Activated CD8-positive, alpha-beta memory T cell treated with anti-CD3 and anti-CD28 coated beads, Interleukin-2, amount 50 U/mL, for 1 hour (primary cell): ENCODE measurements around the gene CEMIP.
"Not testable (repeated sequence)": the region's sequence is repeated elsewhere in the genome, so short reads cannot be mapped to it uniquely, and the experiment has no call there.

Source experiments
- DNase-seq: peaks from one replicate; pipeline ENCODE4 v3.0.0-alpha.2; 2020; ENCODE audit errors: extremely low read depth

Gene CEMIP

GRCh38 chr15:80953953-80954778 is 175.0 kb downstream of the CEMIP start:
- no peak for DNase-seq

- not testable (repeated sequence) for DNase-seq
Observed at GRCh38 chr15:80955571-80956452, 176.6 kb downstream of the CEMIP start.

DNA sequence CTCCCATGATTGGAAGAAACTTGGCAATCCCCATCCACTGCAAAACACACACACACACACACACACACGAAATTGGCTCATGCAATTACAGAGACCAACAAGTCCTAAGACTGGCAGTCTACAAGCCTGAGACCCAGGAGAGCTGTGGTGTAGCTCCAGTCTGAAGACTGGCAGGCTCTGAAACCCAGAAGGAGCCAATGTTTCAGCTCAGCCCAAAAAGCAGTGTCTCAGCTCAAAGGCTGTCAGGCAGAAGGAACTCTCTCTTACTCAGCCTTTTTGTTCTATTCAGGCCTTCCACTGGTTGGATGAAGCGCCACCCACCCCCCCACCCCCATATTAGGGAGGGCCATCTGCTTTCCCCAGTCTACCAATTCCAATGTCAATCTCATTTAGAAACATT is 178.4 kb downstream of the CEMIP start:
- DNase-seq, result no peak

DNA sequence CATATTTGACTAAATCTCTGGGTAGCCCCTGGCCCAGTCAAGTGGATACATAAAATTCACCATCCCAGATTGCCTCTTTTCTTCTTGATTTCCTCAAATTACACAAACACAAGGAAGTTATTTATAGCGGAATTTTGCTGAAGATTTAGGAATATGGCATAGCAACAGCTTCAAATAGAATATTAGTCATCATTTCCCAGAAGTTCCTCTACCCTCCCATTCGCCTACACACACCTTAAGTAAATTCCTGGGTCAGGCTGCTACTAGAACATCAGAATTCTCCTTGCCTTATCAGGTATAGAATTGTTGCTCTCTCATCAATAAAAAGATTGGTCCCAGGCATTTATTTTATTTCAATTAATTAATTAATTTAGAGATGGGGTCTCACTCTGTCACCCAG is 178.8 kb downstream of the CEMIP start:
- DNase-seq, result no peak

DNA sequence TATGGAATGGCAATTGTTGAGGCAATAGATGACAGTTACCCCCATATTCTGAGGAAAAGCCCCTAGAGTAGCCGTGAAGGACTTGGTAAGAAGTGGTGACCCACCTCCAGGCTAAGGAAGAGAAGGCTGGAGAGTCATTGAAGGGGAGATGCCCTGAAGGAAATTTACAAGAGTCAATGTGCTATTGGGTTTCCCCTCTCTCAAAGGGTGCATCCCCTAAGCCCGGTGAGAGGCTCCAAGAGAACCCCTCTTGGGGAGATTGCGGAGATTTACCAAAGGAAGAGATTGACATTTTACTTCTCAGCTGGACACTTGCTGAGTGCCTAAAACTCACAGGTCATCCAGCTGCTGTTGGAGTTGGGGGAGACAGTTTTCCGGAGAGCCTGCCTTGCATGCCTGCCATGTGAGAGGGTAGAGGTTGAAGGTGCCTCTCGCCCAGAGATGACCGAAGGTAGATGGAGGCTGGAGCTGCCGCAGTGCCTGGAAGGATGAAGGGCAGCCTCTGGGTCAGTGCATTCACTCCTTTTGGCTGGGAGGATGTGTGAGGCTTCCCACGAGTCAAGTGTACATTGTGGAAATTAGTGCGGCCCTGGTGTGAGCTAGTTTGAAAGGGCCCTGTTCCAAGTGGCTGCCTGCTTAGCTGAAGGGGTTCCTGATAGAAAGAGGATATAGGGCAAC is 179.8 kb downstream of the CEMIP start:
- DNase-seq, result no peak

GRCh38 chr15:80965454-80965853 is 186.3 kb downstream of the CEMIP start:
- not testable (repeated sequence) for DNase-seq

DNA sequence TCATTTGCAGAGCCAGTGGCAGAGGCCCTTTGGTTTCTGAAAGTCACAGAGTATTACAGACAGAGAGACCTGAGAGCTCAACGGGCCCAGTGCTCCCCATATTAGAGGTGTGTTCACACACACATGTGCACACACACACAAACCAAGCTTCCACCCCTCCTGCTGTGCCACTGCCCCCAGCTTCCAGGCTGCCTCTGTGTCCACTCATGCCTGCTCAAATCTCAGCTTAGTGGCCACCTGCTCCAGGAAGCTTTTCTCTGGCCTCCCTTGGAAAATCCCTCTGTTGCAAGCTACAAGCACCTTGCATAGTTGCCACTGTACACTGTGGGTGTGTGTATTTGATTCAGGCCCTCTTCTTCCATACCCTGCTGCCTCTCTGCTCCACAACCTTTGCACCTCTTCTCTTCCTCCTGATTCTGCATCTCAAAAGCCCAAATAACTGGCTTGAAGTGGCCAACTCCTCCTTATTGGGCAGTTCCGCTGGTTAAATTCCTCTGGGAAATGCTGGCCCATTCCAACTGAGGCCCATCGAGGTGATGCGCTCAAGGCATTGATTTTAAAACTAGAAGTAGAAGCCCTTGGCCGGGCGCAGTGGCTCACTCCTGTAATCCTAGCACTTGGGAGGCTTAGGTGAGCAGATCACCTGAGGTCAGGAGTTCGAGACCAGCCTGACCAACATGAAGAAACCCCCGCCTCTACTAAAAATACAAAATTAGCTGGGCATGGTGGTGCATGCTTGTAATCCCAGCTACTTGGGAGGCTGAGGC is 187.4 kb downstream of the CEMIP start:
- DNase-seq, result no peak

- DNase-seq, result no peak
Observed at GRCh38 chr15:80967451-80967850, 188.3 kb downstream of the CEMIP start.

- DNase-seq, result no peak
Observed at GRCh38 chr15:80967991-80968510, 188.9 kb downstream of the CEMIP start.

- no peak for DNase-seq
Observed at GRCh38 chr15:80969316-80969715, 190.1 kb downstream of the CEMIP start.

GRCh38 chr15:80970018-80970657 is 191.0 kb downstream of the CEMIP start:
- peak; percentile 30 for DNase-seq

GRCh38 chr15:80970658-80971057 is 191.5 kb downstream of the CEMIP start:
- no peak for DNase-seq

DNA sequence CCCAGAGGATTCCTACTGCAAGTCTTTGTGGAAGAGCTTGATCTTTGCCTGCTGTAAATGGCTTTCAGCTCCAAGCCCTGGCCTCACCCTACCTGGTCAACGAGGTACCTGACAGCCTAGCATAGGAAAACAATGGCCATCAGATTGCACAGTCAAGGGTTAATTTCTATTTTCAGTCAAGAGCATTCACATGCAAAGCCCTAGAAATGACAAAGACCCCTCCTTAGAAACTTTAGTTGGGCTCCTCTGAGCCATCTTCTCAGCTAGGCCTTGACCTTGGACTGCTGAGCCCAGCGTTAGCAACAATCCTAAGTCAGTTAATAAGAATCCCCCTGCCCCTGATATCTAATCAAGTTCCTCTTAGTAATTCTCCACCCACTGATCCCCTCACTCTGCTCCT is 192.0 kb downstream of the CEMIP start:
- DNase-seq, result no peak

- no peak for DNase-seq
Observed at GRCh38 chr15:80972276-80972675, 193.1 kb downstream of the CEMIP start.

GRCh38 chr15:80974914-80975313 is 195.7 kb downstream of the CEMIP start:
- DNase-seq, result no peak

GRCh38 chr15:80976851-80977250 is 197.7 kb downstream of the CEMIP start:
- DNase-seq, result no peak

GRCh38 chr15:80977627-80978036 is 198.5 kb downstream of the CEMIP start:
- DNase-seq, result no peak

DNA sequence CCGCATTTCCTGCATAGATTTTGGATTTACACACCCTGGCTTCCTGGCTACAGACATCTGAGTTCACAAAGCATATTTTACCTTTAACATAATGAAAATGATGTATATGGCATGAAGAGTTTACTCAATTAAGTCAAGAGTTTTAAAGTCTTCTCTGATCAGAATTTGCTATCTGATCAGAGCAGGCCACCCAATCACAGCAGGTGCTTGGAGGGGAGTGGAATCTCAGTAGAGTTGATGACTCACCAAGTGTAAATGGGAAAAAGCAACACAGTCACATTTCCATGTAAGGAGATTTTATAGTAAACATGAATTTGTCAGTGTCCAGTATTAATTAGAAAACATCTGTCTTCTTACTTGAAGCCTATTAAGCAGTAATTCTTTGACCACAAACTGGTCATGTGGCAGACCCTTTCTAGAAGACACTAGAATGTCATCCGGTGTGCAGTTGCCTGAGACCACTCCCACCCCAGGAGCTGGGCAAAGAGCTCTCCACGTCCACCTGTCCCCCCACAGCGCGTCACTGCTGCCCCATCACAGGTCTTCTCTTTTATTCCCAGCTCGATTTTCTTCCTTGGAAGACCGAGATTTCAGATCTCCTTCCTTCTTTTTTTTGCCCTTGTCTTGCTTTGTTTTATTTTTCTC is 199.6 kb downstream of the CEMIP start:
- no peak for DNase-seq

DNA sequence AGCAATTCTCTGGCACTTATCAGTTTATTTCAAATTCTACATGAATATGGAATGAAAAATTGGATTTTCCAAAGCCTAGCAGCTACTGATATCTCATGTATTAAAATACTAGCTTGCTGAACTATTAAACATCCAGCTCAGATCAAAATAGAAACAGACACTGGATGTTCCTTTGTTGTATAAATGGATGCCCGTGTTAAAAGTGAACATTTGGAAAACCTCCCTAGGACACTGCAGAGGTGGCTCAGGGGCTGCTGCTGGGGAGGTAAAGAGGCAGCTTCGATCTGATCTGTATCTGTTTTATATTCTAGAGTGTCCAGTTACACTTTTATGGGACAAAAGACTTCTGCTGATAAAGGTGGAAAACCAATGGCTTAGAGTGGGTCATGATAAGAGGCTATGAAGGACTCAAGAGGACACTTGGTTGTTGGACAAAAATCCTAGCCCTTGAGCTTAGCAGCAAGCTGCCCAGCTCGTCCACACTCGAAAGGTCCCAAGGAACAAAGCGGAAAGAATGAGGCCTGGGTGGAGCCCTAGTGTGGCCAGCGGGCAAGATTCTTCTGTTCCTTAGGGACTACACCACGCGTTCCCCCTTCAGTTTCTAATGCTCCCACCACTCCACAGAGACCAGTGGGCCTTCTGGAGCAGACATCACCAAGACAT is 200.5 kb downstream of the CEMIP start:
- no peak for DNase-seq

- no peak for DNase-seq
Observed at GRCh38 chr15:80982205-80982604, 203.0 kb downstream of the CEMIP start.
